GM18519 (cell line): Measurements from ENCODE around the gene NFE2L1.

Experiments
- ATAC-seq: cut with Tn5 transposase; IDR thresholded peaks from one replicate; pipeline ENCODE4 v1.9.1; 2021; ENCODE audit warnings: mild to moderate bottlenecking, moderate library complexity; ENCODE audit not compliant: unreplicated experiment, low FRiP score

Gene NFE2L1

DNA sequence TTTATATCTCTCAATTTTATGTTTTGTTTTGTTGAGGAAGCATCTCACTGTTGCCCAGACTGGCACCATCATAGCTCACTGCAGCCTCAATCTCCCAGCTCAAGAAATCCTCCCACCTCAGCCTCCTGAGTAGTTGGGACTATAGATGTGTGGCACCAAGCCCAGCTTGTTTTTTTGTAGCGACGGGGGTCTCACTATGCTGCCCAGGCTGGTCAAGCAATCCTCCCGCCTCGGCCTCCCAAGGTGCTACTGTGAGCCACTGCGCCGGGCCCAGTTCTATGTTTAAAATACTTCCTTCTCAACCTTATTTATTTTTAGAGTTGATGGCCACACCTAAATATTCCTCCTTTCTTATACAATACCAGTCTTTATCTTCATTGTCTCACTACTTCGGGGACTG is 1.9 kb upstream of the NFE2L1 start:
- ATAC-seq: no peak

DNA sequence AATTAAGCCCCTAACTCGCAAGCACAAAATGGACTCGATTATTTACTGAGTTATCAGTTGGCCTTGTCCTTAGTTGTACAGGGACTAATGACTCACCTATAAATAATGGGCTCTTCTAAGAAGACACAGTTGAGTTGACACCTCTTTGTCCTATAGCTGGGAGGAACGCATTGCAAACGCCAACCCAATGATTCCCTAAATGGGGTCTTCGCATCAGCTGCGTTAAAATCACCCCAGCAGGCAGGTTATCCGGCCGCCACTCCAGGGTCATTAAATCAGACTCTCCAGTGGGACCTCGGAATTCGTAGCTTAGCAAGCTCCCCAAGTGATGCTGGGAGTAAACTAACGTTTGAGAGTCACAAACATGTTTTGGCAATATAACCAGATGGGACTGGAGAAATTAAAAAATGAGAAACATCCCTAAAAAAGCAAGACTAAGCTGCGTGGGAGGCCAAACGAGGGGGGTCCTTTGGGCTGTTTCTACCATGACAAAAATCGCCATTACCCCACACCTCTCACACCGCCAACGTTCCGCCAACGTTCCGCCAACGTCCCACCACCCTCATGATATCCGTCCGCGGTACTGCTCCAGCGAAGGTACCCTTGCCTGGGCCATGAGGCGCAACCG is 932 bp upstream of the NFE2L1 start:
- ATAC-seq: no peak

DNA sequence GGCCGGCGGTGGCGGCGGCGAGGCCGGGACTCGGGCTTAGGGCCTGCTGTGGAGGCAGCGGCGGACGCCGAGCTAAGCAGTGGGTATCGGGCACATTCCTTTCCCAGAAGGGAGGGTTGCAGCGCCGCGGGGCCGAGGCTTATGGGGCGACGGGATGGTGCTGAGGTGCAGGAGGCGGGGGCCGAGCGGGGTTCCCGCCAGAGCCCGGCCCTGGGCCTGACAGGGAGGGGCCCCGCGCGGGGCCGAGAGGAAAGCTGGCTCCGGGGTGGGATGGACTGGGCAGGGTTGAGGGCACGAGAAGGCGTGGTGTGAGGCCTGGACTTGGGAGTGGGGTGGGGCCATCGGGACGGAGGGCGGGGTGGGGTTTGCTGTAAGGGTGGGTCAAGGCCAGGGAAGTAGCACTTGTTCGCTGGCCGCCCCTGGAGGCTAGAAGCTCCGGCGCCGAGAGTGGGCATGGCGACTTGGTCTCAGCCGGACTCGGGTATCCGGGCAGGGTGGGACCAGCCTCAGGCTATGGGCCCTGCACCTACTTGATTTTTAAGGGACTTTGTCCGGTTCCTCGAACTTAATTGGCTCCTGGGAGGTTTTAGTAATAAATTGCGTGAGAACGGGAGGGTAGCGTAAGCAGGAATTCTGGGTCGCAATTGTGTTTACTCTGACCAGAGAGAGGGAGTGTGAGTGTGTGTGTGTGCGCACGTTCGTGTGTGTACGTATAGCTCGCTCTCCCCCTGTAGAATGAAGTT is 396 bp downstream of the NFE2L1 start:
- ATAC-seq: no peak

DNA sequence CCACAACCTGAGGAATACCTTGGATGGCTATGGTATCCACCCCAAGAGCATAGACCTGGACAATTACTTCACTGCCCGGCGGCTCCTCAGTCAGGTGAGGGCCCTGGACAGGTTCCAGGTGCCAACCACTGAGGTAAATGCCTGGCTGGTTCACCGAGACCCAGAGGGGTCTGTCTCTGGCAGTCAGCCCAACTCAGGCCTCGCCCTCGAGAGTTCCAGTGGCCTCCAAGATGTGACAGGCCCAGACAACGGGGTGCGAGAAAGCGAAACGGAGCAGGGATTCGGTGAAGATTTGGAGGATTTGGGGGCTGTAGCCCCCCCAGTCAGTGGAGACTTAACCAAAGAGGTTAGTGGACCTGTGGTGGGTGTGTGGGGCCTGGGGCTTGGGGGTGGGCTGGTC is 3.1 kb downstream of the NFE2L1 start:
- no peak for ATAC-seq

DNA sequence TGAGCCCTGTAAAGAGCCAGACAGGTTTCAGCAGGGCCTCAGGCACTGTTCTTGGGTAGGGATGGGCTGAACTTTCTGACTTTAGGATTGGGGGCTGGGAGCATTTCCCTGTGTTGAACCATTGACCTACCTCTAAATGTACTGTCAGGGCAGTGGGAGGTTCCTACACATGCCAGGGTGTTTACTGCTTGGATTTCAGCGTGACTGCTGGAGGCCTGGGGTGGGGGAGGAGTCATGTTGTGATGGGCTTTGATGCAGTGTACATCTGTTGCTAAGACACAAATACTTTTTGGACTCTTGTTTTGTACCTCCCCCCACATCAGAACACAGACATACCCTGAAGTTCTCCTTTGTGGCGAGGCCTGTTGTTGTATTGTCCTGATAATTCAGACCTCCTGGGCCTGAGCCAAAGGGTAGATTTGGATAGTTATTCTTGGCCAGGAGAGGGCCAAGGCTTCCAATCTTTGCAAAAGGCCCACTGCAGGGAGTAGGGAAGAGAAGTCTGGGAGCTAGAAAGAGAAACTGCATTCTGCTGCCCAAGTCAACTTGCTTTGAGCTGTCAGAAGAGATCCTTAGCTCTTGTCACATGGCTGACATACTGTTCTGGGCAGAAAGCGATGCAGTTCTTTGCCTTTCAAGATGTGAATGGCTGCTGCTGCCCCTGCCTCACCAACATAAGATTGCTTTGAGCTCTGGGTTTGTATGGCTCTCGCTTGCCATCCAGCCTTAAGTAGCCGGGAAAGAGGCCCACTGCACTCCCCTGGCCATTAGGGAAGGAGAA is 3.7 kb downstream of the NFE2L1 start:
- no peak for ATAC-seq

DNA sequence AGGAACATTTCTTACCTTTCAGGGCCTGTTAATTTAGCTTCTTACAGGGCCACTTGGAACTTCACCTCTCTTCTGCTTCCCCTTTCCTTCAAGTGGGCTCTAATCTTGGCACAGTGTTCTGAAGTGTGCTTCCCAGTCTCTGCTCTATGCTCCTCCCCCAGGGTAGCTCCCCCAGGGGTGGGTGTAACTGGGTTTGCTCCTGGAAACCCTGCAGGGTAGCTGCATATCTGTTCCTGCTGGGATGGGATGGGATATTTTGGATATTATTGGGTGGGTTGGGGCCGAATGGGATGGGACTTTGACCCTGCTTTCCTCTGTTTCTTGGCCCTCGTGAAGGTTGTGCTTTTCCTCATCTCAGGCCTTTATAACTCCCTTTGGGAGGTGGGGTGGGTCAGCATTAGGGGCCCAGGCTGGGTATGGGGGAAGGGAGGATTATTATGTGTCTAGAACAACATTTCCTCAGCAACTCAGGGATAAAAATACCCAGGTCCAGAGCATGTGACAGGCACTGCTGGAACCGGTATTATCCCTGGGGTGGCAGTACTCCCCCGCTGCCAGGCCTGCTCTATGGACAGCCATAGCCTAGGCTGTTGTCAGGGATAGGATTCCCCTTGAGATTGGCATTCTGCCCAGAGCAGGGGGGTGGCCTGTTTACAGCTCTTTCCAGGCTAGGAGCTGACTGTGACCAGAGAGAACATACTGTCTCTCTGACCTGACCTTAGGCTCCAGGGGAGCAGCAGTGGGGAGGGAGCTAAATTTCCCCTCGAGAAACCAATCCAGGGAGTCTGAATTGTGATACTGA is 5.0 kb downstream of the NFE2L1 start:
- no peak for ATAC-seq

DNA sequence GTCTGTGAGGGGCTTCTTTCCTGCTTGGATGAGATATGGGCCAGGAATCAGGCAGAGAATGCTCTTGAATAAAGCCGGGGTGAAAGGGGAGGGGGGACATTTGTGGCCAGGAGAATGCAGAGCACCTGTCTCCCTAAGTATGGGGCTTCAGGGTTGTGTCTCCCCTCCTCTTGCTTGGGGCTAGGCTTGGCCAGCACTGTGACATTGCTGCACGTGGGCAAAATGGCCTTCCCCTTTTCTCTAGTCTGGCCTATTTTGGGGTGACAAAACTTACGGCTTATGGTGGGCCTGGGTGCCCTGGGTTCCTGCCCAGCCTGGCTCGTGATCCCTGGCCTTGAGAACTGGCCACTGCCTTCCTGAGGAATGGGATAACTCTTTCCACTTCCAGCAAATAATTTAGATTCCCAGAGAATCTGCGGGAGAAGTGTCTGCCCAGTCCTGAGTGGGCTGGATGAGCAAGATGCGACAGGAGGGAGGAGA is 5.6 kb downstream of the NFE2L1 start:
- no peak for ATAC-seq

DNA sequence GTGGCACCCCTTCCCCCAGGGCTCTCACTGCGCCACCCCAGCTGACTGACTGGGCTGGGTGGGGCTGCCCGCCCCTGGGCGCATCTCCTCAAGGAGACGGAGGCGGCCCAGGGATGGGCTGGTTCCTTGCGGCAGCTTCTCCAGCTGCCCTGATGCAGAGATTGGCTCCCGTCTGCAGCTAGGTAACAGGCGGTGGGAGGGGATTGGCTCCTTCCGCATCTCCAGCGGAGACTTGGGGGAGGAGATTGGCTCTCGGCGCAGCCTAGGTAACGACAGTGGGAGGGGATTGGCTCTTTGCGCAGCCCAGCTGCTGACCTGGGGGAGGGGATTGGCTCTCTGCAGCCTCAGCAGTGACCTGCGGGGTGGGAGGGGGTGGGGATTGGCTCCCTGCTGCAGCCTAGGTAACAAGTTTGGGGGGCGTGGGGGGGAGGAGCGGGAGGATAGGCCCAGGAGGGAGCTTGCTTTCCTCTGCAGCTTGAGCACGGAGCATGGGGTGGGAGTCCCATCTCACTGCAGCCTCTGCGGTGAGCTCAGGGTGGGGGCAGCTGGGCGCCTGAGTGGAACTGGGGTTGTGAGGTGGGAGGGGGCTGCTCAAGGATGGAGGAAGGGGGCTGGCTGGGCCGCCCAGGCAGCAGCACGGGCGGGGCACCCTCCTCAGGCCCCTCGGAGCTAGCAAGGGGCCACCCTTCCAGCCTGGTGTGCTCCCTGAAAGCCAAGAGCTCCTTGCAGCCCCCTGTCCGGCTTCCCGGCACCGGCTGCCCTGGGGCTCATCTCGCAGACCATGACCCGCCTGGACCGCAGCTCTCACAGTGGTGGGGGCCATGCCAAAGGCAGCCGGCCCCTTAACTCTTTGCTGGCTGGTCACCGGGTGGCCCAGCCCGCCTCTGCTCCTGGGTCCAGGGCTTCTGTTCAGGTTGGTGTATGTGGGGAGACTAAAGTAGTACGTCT is 6.4 kb downstream of the NFE2L1 start:
- ATAC-seq: no peak

DNA sequence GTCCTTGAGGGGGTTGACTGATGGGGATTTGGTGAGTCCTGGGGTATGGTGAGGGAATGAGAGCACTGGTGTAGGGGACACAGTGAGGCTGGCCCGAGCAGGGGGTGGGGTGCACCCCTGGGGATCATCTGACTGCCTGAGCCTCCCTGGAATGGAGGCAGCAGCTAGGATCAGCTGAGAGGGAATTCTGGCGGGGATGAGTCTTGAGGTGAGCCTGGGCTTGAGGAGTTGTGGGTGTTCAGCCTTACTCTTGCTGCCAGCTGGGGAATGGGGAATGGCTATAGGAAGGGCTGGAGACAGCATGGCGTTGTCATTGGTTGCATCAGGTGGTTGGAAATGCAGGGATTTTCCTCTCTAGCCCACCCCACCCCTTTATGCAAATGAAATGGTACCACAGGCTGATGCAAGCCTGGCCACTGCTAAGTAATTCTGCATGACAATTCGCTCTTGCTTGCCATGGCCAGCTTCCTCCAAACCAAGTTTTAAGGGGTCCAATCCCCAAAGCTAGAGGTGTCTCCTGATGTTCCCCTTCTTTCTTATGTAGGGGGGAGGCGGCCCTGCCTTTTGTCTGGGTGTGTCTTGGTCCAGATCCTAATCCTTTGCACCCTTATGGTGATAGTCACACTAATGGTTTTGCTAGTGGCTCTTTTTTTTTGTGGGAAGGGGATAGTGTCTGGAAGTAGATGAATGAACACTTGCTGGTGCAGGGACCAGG is 7.5 kb downstream of the NFE2L1 start:
- no peak for ATAC-seq

DNA sequence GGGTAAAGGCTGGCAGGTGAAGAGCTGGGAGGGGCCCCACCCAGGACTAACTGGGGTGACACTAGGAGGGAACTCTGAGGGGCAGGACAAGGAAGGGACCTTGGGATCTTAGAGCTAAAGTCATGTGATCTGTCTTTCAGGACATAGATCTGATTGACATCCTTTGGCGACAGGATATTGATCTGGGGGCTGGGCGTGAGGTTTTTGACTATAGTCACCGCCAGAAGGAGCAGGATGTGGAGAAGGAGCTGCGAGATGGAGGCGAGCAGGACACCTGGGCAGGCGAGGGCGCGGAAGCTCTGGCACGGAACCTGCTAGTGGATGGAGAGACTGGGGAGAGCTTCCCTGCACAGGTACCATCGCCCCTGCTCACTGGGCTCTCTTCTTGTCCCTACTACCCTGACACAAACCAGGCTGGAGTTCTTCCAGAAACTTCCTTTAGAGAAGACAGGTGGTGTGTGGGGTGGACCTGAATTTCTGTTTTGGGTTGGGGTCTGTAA is 8.1 kb downstream of the NFE2L1 start:
- ATAC-seq: no peak

DNA sequence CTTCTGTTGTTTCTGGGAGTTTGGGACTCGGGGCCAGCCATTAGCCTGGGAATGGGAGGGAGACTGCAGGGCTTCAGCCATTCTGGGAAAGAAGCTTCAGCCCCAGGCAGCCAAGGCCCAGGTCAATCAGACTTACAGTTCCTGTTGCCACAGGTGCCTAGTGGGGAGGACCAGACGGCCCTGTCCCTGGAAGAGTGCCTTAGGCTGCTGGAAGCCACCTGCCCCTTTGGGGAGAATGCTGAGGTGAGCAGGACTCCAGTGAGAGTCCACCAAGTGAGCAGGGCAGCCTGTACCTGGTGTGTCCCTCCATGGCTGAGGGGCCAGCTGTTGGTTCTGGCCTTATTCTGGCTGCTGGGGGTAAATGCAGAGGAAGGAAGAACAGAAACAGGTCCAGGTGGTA is 8.7 kb downstream of the NFE2L1 start:
- no peak for ATAC-seq

DNA sequence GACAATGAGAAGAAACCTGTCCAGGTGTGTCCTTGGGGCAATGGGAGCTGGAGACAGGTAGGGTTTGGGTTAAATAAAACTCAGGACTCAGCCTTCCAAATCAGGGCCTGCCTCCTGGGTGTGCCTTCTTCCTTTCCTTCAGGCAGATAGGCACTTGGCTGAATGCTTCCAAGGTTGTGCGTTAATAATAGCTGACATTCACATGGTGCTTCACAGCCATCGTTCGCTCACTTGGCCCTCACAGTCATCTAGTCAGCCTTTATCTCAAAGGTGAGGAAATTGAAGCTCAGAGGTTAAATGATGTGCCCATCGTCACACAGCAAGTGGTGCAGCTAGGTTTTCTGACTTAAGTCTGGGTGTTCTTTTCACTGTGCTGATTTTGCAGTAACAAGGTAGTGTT is 9.5 kb downstream of the NFE2L1 start:
- no peak for ATAC-seq

DNA sequence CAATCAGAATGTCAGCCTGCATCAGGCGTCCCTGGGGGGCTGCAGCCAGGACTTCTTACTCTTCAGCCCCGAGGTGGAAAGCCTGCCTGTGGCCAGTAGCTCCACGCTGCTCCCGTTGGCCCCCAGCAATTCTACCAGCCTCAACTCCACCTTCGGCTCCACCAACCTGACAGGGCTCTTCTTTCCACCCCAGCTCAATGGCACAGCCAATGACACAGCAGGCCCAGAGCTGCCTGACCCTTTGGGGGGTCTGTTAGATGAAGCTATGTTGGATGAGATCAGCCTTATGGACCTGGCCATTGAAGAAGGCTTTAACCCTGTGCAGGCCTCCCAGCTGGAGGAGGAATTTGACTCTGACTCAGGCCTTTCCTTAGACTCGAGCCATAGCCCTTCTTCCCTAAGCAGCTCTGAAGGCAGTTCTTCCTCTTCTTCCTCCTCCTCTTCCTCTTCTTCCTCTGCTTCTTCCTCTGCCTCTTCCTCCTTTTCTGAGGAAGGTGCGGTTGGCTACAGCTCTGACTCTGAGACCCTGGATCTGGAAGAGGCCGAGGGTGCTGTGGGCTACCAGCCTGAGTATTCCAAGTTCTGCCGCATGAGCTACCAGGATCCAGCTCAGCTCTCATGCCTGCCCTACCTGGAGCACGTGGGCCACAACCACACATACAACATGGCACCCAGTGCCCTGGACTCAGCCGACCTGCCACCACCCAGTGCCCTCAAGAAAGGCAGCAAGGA is 10.4 kb downstream of the NFE2L1 start:
- no peak for ATAC-seq

DNA sequence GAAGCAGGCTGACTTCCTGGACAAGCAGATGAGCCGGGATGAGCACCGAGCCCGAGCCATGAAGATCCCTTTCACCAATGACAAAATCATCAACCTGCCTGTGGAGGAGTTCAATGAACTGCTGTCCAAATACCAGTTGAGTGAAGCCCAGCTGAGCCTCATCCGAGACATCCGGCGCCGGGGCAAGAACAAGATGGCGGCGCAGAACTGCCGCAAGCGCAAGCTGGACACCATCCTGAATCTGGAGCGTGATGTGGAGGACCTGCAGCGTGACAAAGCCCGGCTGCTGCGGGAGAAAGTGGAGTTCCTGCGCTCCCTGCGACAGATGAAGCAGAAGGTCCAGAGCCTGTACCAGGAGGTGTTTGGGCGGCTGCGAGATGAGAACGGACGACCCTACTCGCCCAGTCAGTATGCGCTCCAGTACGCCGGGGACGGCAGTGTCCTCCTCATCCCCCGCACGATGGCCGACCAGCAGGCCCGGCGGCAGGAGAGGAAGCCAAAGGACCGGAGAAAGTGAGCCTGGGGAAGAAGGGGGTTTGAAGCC is 11.0 kb downstream of the NFE2L1 start:
- ATAC-seq: no peak

DNA sequence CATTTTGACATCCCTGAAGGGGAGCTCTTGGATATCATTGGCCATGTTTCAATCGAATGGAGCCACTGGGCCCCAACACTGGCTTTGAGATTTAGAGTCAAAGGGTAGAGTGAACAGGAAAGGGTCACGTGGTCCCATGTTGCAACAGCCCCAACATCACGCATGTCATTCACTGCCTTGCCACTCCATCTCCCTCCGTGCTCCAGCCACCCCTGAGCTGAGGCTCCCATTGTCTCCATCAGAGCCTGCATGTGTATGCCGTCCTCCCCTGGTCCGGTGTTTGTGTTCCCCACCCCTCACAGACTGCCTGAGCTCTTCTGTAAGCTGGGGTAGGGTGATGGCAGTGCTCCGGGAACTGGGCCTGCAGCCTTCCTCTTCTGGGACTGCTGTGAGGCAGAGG is 12.1 kb downstream of the NFE2L1 start:
- no peak for ATAC-seq

DNA sequence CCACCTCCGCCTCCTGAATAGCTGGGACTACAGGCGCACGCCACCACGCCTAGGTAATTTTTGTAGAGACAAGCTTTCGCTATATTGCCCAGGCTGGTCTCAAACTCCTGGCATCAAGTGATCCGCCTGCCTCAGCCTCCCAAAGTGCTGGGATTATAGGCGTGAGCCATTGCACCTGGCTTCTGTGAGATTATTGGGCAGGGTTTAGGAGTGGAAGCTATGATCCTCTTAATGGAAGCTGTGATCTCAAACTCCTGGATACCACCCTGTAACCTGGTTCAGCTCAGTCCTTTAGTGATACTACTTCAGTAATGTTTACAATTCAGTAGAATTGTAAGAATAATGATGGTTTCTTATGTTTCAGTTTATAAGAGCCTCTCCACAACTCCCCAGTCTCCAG is 14.1 kb downstream of the NFE2L1 start:
- no peak for ATAC-seq

DNA sequence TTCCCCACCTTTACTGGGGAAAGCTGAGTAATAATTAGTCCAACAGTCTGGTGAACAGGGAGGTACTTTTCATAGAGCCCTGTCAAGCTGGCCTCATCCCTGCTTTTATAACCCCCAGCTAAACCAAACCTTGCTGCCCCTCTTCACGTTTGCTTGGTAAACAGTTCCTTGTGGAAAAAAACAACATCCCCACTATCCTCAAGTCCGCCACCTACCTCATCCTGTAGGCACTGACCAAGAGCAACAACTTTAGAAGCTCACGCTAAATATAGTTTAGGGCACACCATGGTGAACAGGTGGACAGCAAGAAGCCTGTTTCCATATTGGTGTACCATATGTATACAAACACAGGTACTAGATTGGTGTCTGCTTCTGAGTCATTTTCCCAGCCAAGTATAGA is 16.5 kb downstream of the NFE2L1 start:
- ATAC-seq: no peak

DNA sequence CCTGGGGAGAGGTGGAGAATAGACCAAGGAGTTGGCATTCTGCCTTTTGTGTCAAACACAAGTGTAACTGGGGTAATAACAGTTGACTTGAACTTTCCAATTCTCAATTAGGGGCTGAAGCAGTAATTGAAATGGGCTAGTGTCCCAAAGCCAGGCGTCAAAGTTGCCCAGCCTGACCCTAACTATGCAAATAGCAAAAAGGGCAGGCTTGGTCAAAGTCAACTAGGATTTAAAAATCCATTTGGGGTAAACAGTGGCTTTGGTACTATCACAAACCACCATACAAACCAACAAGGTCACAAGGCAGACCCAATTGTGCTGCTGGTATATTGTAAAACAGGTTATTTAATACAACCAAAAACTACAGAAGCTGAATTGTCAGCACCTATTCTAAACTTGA is 18.0 kb downstream of the NFE2L1 start:
- ATAC-seq: no peak
